Ureter (tissue), 1 donor: ENCODE results near the gene LORICRIN. TPM values are rescaled to one million over a fixed set of nuclear protein-coding genes. Genes with fewer than 3 reads are reported as not detected.

Experiments
- DNase-seq: peaks from one replicate; pipeline ENCODE4 v3.0.0-alpha.2; 2020; ENCODE audit warnings: low spot score
- total RNA-seq: library from RNA; stranded (reverse); gene quantifications from one replicate; pipeline ENCODE4 v1.2.4, GENCODE V29; 2023
- donor health status: DM: yes; HTN: yes; CAD: no.

Gene LORICRIN
- total RNA-seq, 1 donor from 2014 or later = not detected

GRCh38 chr1:153306303-153307220, 47.1 kb downstream of the LORICRIN start:
- DNase-seq = no peak

GRCh38 chr1:153307221-153307600, 47.7 kb downstream of the LORICRIN start:
- DNase-seq = no peak

- DNase-seq = no peak
These were observed 49.1 kb downstream of the LORICRIN start for GRCh38 chr1:153308540-153308939.

- DNase-seq = no peak
These were observed 50.0 kb downstream of the LORICRIN start for GRCh38 chr1:153309441-153309840.

GRCh38 chr1:153310526-153310925, 51.0 kb downstream of the LORICRIN start:
- no peak for DNase-seq

Other genes with a start within 250 kb of the LORICRIN start
- gene SPRR1B, start 228.5 kb upstream of the LORICRIN start, total RNA-seq = 0.91 TPM
- gene SPRR2D, start 218.6 kb upstream of the LORICRIN start, total RNA-seq = not detected
- gene SPRR2A, start 202.2 kb upstream of the LORICRIN start, total RNA-seq = 0.96 TPM
- not detected for gene SPRR2B, start 188.1 kb upstream of the LORICRIN start, total RNA-seq
- not detected for gene SPRR2E, start 165.2 kb upstream of the LORICRIN start, total RNA-seq
- gene SPRR2F, start 146.2 kb upstream of the LORICRIN start, total RNA-seq = not detected
- gene SPRR2G, start 108.8 kb upstream of the LORICRIN start, total RNA-seq = not detected
- not detected for gene LELP1, start 56.3 kb upstream of the LORICRIN start, total RNA-seq
- not detected for gene PRR9, start 42.1 kb upstream of the LORICRIN start, total RNA-seq
- gene PGLYRP3, start 53.3 kb downstream of the LORICRIN start, total RNA-seq = not detected
- gene PGLYRP4, start 89.2 kb downstream of the LORICRIN start, total RNA-seq = 0.60 TPM
- 151 TPM for gene S100A9, start 98.2 kb downstream of the LORICRIN start, total RNA-seq
- not detected for gene S100A12, start 115.9 kb downstream of the LORICRIN start, total RNA-seq
- 31.6 TPM for gene S100A8, start 131.4 kb downstream of the LORICRIN start, total RNA-seq
- not detected for gene S100A7A, start 156.8 kb downstream of the LORICRIN start, total RNA-seq
- gene S100A7, start 201.0 kb downstream of the LORICRIN start, total RNA-seq = not detected